Activated CD8-positive, alpha-beta T cell treated with anti-CD3 and anti-CD28 coated beads, Interleukin-2, amount 10 ng/mL, durations not matched to agents 7 days and 5 days (primary cell): ENCODE data around the gene PPP1CC. TPM values are rescaled to one million over a fixed set of nuclear protein-coding genes. Genes with fewer than 3 reads are reported as not detected.

Experiments
- ATAC-seq: fragments of 150-1000 bp; cut with Tn5 transposase; one replicate; pipeline ENCODE4 v1.10.0; 2021; ENCODE audit warnings: moderate library complexity
- CTCF ChIA-PET: fragments of 350-600 bp; sonication (Branson Sonifier 250); formaldehyde crosslinking; loops from one replicate; lab custom pipeline; 2021; ENCODE audit warnings: antibody characterized with exemption; lab: Charles Lee
- POLR2A ChIA-PET: fragments of 350-600 bp; sonication (Branson Sonifier 250); formaldehyde crosslinking; loops from one replicate; lab custom pipeline; 2021; ENCODE audit warnings: antibody characterized with exemption; lab: Charles Lee
- DNase-seq: peaks from one replicate; pipeline ENCODE4 v3.0.0-alpha.2; 2020
- H3K27ac Mint-ChIP-seq: one replicate; pipeline ENCODE4 v1.8.0; 2021; ENCODE audit warnings: mild to moderate bottlenecking, mixed read lengths
- H3K27me3 Mint-ChIP-seq: one replicate; pipeline ENCODE4 v1.8.0; 2021; ENCODE audit warnings: low read depth, mixed read lengths
- H3K36me3 Mint-ChIP-seq: one replicate; pipeline ENCODE4 v1.8.0; 2021; ENCODE audit warnings: low read depth, mixed read lengths
- H3K4me1 Mint-ChIP-seq: one replicate; pipeline ENCODE4 v1.8.0; 2021; ENCODE audit warnings: low read depth, mixed read lengths
- H3K4me3 Mint-ChIP-seq: one replicate; pipeline ENCODE4 v1.8.0; 2021; ENCODE audit warnings: mild to moderate bottlenecking, mixed read lengths
- H3K9me3 Mint-ChIP-seq: one replicate; pipeline ENCODE4 v1.8.0; 2022; ENCODE audit warnings: mixed read lengths; ENCODE audit not compliant: insufficient read depth
- total RNA-seq, 2 experiments: library from RNA; stranded (reverse); gene quantifications; one replicate each; pipeline ENCODE4 v1.2.3, GENCODE V29; 2021

PPP1CC gene
- total RNA-seq, 2 experiments from 2014 or later: 162 to 179 TPM

- H3K27me3 Mint-ChIP-seq: no peaks in the 10 kb centered on the region
- peaks cover 8% of the 10 kb centered on the region for H3K4me1 Mint-ChIP-seq
- ChIA-PET POLR2A (no interaction called here), CTCF (interaction anchor here (1.3 kb wide), 1 partner anchor 64 kb away, joined by 3 read pairs; no protein-coding TSS in a partner anchor)
- peaks cover 81% of the 10 kb centered on the region for H3K36me3 Mint-ChIP-seq
- DNase-seq (no peak), ATAC-seq (no peak)
- H3K27ac Mint-ChIP-seq: no peak overlapping the region
- no peak overlapping the region for H3K4me3 Mint-ChIP-seq
- H3K9me3 Mint-ChIP-seq: no peaks in the 10 kb centered on the region
Measured at GRCh38 chr12:110721570-110721969, 21.1 kb downstream of the PPP1CC start.

- Mint-ChIP-seq H3K9me3 (no peaks in the 10 kb centered on the region), H3K36me3 (peaks cover 72% of the 10 kb centered on the region), H3K4me1 (peaks cover 4% of the 10 kb centered on the region), H3K4me3 (no peak overlapping the region), H3K27ac (no peak overlapping the region), H3K27me3 (no peaks in the 10 kb centered on the region)
- POLR2A ChIA-PET: no interaction called here
- ATAC-seq (no peak), DNase-seq (no peak)
- CTCF ChIA-PET: interaction anchor here (1.3 kb wide), 1 partner anchor 65 kb away, joined by 3 read pairs; no protein-coding TSS in a partner anchor
Measured at GRCh38 chr12:110720516-110720915, 22.2 kb downstream of the PPP1CC start.

GRCh38 chr12:110718222-110718908 lies 24.3 kb downstream of the PPP1CC start:
- ChIA-PET CTCF (no interaction called here), POLR2A (interaction anchor here (0.6 kb wide), 1 partner anchor 215 kb away, joined by 6 read pairs; no protein-coding TSS in a partner anchor)
- ATAC-seq: no peak
- no peak overlapping the region for H3K27ac Mint-ChIP-seq
- no peaks in the 10 kb centered on the region for H3K27me3 Mint-ChIP-seq
- no peak overlapping the region for H3K4me3 Mint-ChIP-seq
- no peak for DNase-seq
- peaks cover 56% of the 10 kb centered on the region for H3K36me3 Mint-ChIP-seq
- no peaks in the 10 kb centered on the region for H3K9me3 Mint-ChIP-seq
- no peaks in the 10 kb centered on the region for H3K4me1 Mint-ChIP-seq

GRCh38 chr12:110717037-110717436 lies 25.7 kb downstream of the PPP1CC start:
- H3K4me3 Mint-ChIP-seq: no peak overlapping the region
- CTCF ChIA-PET: no interaction called here
- no peak overlapping the region for H3K27ac Mint-ChIP-seq
- no peak for DNase-seq
- ATAC-seq: no peak
- POLR2A ChIA-PET: interaction anchor here (0.6 to 1.6 kb wide), 2 partner anchors 10 to 517 kb away, joined by 3 to 5 read pairs; no protein-coding TSS in a partner anchor
- no peaks in the 10 kb centered on the region for H3K4me1 Mint-ChIP-seq
- H3K27me3 Mint-ChIP-seq: no peaks in the 10 kb centered on the region
- H3K36me3 Mint-ChIP-seq: peaks cover 48% of the 10 kb centered on the region
- H3K9me3 Mint-ChIP-seq: no peaks in the 10 kb centered on the region

GRCh38 chr12:110708917-110709316 lies 33.8 kb downstream of the PPP1CC start:
- CTCF ChIA-PET: interaction anchor here (1.0 kb wide), 1 partner anchor 124 kb away, joined by 4 read pairs; no protein-coding TSS in a partner anchor
- POLR2A ChIA-PET: no interaction called here
- Mint-ChIP-seq H3K27ac (no peak overlapping the region), H3K9me3 (no peaks in the 10 kb centered on the region), H3K27me3 (no peaks in the 10 kb centered on the region), H3K4me3 (no peak overlapping the region), H3K4me1 (no peaks in the 10 kb centered on the region), H3K36me3 (peaks cover 3% of the 10 kb centered on the region)
- ATAC-seq (no peak), DNase-seq (no peak)

GRCh38 chr12:110705309-110705708 lies 37.4 kb downstream of the PPP1CC start:
- DNase-seq (no peak), ATAC-seq (no peak)
- Mint-ChIP-seq H3K36me3 (peaks cover 3% of the 10 kb centered on the region), H3K27me3 (no peaks in the 10 kb centered on the region), H3K4me1 (no peaks in the 10 kb centered on the region), H3K9me3 (no peaks in the 10 kb centered on the region), H3K27ac (no peak overlapping the region), H3K4me3 (no peak overlapping the region)
- ChIA-PET CTCF (interaction anchor here (0.7 to 1.8 kb wide), 11 partner anchors 9 to 1232 kb away, joined by 3 to 18 read pairs (median 4); no protein-coding TSS in a partner anchor), POLR2A (interaction anchor here (1.1 kb wide), 1 partner anchor 120 kb away, joined by 3 read pairs; no protein-coding TSS in a partner anchor)

GRCh38 chr12:110704750-110705149 lies 37.9 kb downstream of the PPP1CC start:
- DNase-seq: peak; percentile 35
- Mint-ChIP-seq H3K9me3 (no peaks in the 10 kb centered on the region), H3K27ac (no peak overlapping the region), H3K4me3 (no peak overlapping the region), H3K4me1 (no peaks in the 10 kb centered on the region), H3K36me3 (peaks cover 3% of the 10 kb centered on the region), H3K27me3 (no peaks in the 10 kb centered on the region)
- ChIA-PET CTCF (interaction anchor here (0.7 to 1.8 kb wide), 12 partner anchors 10 to 1231 kb away, joined by 3 to 18 read pairs (median 4); no protein-coding TSS in a partner anchor), POLR2A (interaction anchor here (1.1 kb wide), 1 partner anchor 121 kb away, joined by 3 read pairs; no protein-coding TSS in a partner anchor)
- ATAC-seq: peak; percentile 42

GRCh38 chr12:110704231-110704630 lies 38.5 kb downstream of the PPP1CC start:
- Mint-ChIP-seq H3K27me3 (no peaks in the 10 kb centered on the region), H3K4me1 (no peaks in the 10 kb centered on the region), H3K36me3 (peaks cover 3% of the 10 kb centered on the region), H3K9me3 (no peaks in the 10 kb centered on the region), H3K27ac (no peak overlapping the region), H3K4me3 (no peak overlapping the region)
- ChIA-PET CTCF (interaction anchor here (1.0 to 1.8 kb wide), 10 partner anchors 11 to 184 kb away, joined by 3 to 18 read pairs (median 4); no protein-coding TSS in a partner anchor), POLR2A (interaction anchor here (1.1 kb wide), 1 partner anchor 121 kb away, joined by 3 read pairs; no protein-coding TSS in a partner anchor)
- ATAC-seq: no peak
- DNase-seq: no peak

- peaks cover 14% of the 10 kb centered on the region for H3K4me1 Mint-ChIP-seq
- DNase-seq (no peak), ATAC-seq (no peak)
- no peaks in the 10 kb centered on the region for H3K9me3 Mint-ChIP-seq
- H3K27me3 Mint-ChIP-seq: no peaks in the 10 kb centered on the region
- CTCF ChIA-PET: interaction anchor here (1.2 to 2.7 kb wide), 2 partner anchors 88 to 100 kb away, joined by 3 to 9 read pairs; no protein-coding TSS in a partner anchor
- H3K36me3 Mint-ChIP-seq: no peaks in the 10 kb centered on the region
- H3K27ac Mint-ChIP-seq: no peak overlapping the region
- H3K4me3 Mint-ChIP-seq: no peak overlapping the region
- POLR2A ChIA-PET: interaction anchor here (1.6 kb wide), 1 partner anchor 10 kb away, joined by 3 read pairs; no protein-coding TSS in a partner anchor
Measured at GRCh38 chr12:110702081-110702480, 40.6 kb downstream of the PPP1CC start.

- Mint-ChIP-seq H3K4me1 (peaks cover 18% of the 10 kb centered on the region), H3K27me3 (no peaks in the 10 kb centered on the region), H3K9me3 (no peaks in the 10 kb centered on the region), H3K27ac (no peak overlapping the region), H3K4me3 (no peak overlapping the region), H3K36me3 (no peaks in the 10 kb centered on the region)
- ChIA-PET CTCF (interaction anchor here (0.5 to 2.7 kb wide), 3 partner anchors 79 to 250 kb away, joined by 3 to 9 read pairs (median 3); partner anchors contain the start of gene ARPC3), POLR2A (no interaction called here)
- ATAC-seq: no peak
- no peak for DNase-seq
Measured at GRCh38 chr12:110699591-110700445, 42.9 kb downstream of the PPP1CC start.
